ENCODE results near the gene EEF1A2. TPM values are rescaled to one million over a fixed set of nuclear protein-coding genes. Genes with fewer than 3 reads are reported as not detected.

Gene EEF1A2
- total and polyA plus RNA-seq, 2 of the 4 experiments (the other 2 are of a cell fraction): 1.3 to 4.6 TPM

DNA sequence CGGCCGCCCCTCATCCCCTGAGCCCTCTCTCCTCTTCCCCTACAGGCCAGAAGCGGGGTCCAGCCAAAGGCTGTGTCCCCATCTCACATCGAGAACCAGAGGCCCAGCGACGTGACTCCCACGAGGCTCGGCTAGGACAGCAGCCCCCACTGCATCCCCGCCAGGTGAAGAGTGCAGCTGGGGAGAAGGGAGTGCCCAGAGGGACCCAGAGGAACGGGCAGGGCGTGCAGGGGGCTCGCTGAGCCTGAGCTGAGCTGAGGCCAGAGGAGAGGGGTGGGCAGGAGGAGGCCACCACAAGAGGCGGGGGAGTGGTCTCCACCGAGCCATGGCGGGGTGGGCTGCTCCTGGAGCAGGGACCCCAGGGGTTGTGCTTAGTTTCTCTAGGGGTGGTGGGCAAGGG, 59.0 kb downstream of the EEF1A2 start:
- H2AFZ ChIP-seq (replicated peaks; ENCODE audit: low read length, poor library complexity): no peak overlapping the region
- H4K20me1 ChIP-seq (ENCODE audit: insufficient read depth, low read length): no peaks in the 10 kb centered on the region
- no peak overlapping the region for H3K56ac ChIP-seq (ENCODE audit: extremely low read depth, insufficient read depth, low read length)
- no peak overlapping the region for H3K9ac ChIP-seq (ENCODE audit: low read depth, low read length)
- H2AK9ac ChIP-seq (replicated peaks; ENCODE audit: low read depth, low read length, poor library complexity): no peak overlapping the region
- TF ChIP-seq MXI1 (IDR thresholded peaks at IDR 0.05; ENCODE audit: borderline replicate concordance, low read depth, low read length) (no peak), MAFK (IDR thresholded peaks at IDR 0.05; ENCODE audit: low read depth, low read length) (no peak), CEBPB (IDR thresholded peaks at IDR 0.05; ENCODE audit: low read depth, low read length) (no peak), RCOR1 (IDR thresholded peaks at IDR 0.05; ENCODE audit: insufficient replicate concordance, low read length) (no peak), RFX5 (IDR thresholded peaks at IDR 0.05; ENCODE audit: low read depth, low read length) (no peak)
- TF ChIP-seq, protein P1, sequence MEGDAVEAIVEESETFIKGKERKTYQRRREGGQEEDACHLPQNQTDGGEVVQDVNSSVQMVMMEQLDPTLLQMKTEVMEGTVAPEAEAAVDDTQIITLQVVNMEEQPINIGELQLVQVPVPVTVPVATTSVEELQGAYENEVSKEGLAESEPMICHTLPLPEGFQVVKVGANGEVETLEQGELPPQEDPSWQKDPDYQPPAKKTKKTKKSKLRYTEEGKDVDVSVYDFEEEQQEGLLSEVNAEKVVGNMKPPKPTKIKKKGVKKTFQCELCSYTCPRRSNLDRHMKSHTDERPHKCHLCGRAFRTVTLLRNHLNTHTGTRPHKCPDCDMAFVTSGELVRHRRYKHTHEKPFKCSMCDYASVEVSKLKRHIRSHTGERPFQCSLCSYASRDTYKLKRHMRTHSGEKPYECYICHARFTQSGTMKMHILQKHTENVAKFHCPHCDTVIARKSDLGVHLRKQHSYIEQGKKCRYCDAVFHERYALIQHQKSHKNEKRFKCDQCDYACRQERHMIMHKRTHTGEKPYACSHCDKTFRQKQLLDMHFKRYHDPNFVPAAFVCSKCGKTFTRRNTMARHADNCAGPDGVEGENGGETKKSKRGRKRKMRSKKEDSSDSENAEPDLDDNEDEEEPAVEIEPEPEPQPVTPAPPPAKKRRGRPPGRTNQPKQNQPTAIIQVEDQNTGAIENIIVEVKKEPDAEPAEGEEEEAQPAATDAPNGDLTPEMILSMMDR (conservative IDR thresholded peaks at IDR 0.05; ENCODE audit: low read depth, low read length): no peak
- TF ChIP-seq, protein P2, sequence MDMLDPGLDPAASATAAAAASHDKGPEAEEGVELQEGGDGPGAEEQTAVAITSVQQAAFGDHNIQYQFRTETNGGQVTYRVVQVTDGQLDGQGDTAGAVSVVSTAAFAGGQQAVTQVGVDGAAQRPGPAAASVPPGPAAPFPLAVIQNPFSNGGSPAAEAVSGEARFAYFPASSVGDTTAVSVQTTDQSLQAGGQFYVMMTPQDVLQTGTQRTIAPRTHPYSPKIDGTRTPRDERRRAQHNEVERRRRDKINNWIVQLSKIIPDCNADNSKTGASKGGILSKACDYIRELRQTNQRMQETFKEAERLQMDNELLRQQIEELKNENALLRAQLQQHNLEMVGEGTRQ (IDR thresholded peaks at IDR 0.05; ENCODE audit: low read depth, low read length): no peak
- H3K27ac ChIP-seq (ENCODE audit: insufficient read depth, low read length): no peak overlapping the region
- intact Hi-C loops (cut with micrococcal nuclease): no loop called here
- no peak overlapping the region for H3K18ac ChIP-seq (ENCODE audit: low read depth, low read length)
- no peak for ATAC-seq (ENCODE audit: low read depth)
- no peaks in the 10 kb centered on the region; the same call in 1 of the 2 replicates for H3K27me3 ChIP-seq (ENCODE audit: control insufficient read depth, insufficient read depth, low read length)
- no peak overlapping the region for H2BK15ac ChIP-seq (ENCODE audit: low read depth, low read length)
- no CpG with 5 or more reads among the region's 15 CpGs for WGBS, 2 experiments (ENCODE audit: extremely low coverage in 2 of 2, insufficient read length in 1 of 2)
- H4K8ac ChIP-seq (ENCODE audit: low read depth in 2 of 2, low read length in 2 of 2): no peak overlapping the region
- no peak overlapping the region for H2BK5ac ChIP-seq (ENCODE audit: low read depth, low read length, poor library complexity, severe bottlenecking)
- H3K9me3 ChIP-seq (ENCODE audit: control insufficient read depth, insufficient read depth, low read length): no peaks in the 10 kb centered on the region
- H2BK120ac ChIP-seq (ENCODE audit: low read depth, low read length): no peak overlapping the region
- H3K9me1 ChIP-seq (ENCODE audit: insufficient read depth, low read length): no peaks in the 10 kb centered on the region
- H3K4ac ChIP-seq (ENCODE audit: low read depth, low read length): no peak overlapping the region
- no peak overlapping the region for H4K5ac ChIP-seq (ENCODE audit: low read depth, low read length)
- ChIA-PET POLR2A (ENCODE audit: unreplicated experiment) (no interaction called here), CTCF (no interaction called here)
- no peak overlapping the region for H3K14ac ChIP-seq (replicated peaks; ENCODE audit: low read depth, low read length)
- H3K4me2 ChIP-seq (ENCODE audit: low read depth, low read length): no peak overlapping the region
- no peak overlapping the region for H2AK5ac ChIP-seq (ENCODE audit: low read depth, low read length)
- DNase-seq: no peak
- dilution Hi-C loops (cut with HindIII; ENCODE audit: low sequenced_read_pairs, unreplicated experiment): no loop called here
- no peaks in the 10 kb centered on the region for H3K4me1 ChIP-seq (ENCODE audit: control insufficient read depth, insufficient read depth, low read length)
- H4K91ac ChIP-seq (ENCODE audit: insufficient read depth, low read depth, low read length): no peak overlapping the region
- H3K4me3 ChIP-seq (ENCODE audit: insufficient read depth, low read depth, low read length): no peak overlapping the region
- H2BK20ac ChIP-seq (ENCODE audit: low read depth, low read length): no peak overlapping the region
- no peak overlapping the region for H3K23ac ChIP-seq (ENCODE audit: low read depth, low read length)
- no TSS peak for BruUV-seq (replicated peaks)
- no peaks in the 10 kb centered on the region for H3K36me3 ChIP-seq (ENCODE audit: control insufficient read depth, insufficient read depth, low read length)
- H3K79me1 ChIP-seq (ENCODE audit: low read depth in 1 of 2, low read length in 2 of 2): no peaks in the 10 kb centered on the region
- in situ Hi-C loops (cut with MboI; ENCODE audit: low sequenced_read_pairs): no loop called here

Data from IMR-90 (cell line).